Activated naive CD8-positive, alpha-beta T cell treated with anti-CD3 and anti-CD28 coated beads, Interleukin-2, amount 10 ng/mL, durations not matched to agents 7 days and 5 days (primary cell): ENCODE results near the gene CNNM4. TPM values are rescaled to one million over a fixed set of nuclear protein-coding genes. Genes with fewer than 3 reads are reported as not detected.
A peak's percentile ranks its signal among the peaks of the same experiment; 100 is the strongest.

Experiments
- ATAC-seq: fragments of 150-1000 bp; cut with Tn5 transposase; one replicate; pipeline ENCODE4 v1.10.0; 2021; ENCODE audit warnings: low read depth, moderate library complexity
- POLR2A ChIA-PET: fragments of 350-600 bp; sonication (Branson Sonifier 250); formaldehyde crosslinking; loops from one replicate; lab custom pipeline; 2021; ENCODE audit warnings: antibody characterized with exemption; lab: Charles Lee
- DNase-seq: peaks from one replicate; pipeline ENCODE4 v3.0.0; 2021
- H3K27ac Mint-ChIP-seq: one replicate; pipeline ENCODE4 v1.8.0; 2022; ENCODE audit warnings: mild to moderate bottlenecking, mixed read lengths
- H3K27me3 Mint-ChIP-seq: one replicate; pipeline ENCODE4 v1.8.0; 2022; ENCODE audit warnings: mild to moderate bottlenecking, moderate library complexity, mixed read lengths
- H3K36me3 Mint-ChIP-seq: one replicate; pipeline ENCODE4 v1.8.0; 2021; ENCODE audit warnings: mild to moderate bottlenecking, mixed read lengths
- H3K4me1 Mint-ChIP-seq: one replicate; pipeline ENCODE4 v1.8.0; 2021; ENCODE audit warnings: mixed read lengths
- H3K4me3 Mint-ChIP-seq: one replicate; pipeline ENCODE4 v1.8.0; 2022; ENCODE audit warnings: mild to moderate bottlenecking, moderate library complexity, mixed read lengths
- H3K9me3 Mint-ChIP-seq: one replicate; pipeline ENCODE4 v1.8.0; 2021; ENCODE audit warnings: mixed read lengths
- total RNA-seq, 2 experiments: library from RNA; stranded (reverse); gene quantifications; one replicate each; pipeline ENCODE4 v1.2.3, GENCODE V29; 2021

CNNM4 gene
- 1 to 10 TPM; 6.9 to 7.9 TPM for total RNA-seq

DNA sequence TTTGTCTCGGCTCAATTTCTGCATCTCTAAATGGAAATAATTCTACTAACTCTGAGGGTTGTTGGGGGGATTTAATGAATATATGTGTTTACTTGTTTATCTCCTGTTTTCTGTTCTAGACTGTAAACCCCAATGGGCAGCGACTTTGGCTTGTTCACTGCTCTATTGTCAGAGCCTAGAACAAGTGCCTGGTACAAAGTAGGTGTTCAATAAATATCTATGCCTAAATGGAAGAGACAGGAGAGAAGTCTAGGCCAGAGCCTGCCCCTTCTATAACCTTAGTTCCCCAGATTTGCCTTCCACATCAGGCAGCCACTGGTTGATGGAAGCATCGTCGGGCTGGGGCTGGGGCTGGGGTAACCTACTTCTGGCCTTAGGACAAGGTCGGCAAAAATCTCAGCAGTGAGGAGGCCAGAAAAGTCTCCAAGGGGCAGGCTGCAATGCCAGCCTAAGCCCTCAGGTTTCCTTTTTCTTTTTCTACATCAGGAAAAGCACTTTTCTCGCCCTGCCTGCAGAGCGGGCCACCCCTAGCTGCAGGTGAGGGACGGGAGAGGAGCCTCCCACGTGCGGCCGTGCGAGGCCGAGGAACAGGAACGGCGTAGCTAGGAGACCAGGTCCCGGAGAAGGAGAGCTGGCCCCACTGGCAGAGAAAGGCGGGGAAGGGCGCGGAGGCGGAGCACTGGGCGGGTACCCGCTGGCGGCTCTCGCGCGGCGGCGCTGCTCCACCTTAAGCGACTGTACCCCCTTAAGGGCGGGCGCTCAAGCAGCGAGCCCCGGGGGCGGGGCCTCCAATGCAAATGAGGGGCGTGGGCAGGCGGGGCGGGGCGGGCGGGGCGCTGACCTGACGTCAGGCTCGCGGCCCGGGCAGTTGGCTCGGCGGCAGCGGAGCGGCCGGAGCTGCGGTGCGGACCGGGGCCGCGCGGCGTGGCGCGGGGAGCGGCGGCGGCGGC is at the start of gene CNNM4:
CNNM4 (plus strand) TSS at position 867 of the 950 bp plus-strand sequence. CDS start 98 bp downstream, outside the sequence.
- peaks cover 40% of the 10 kb centered on the region for H3K4me1 Mint-ChIP-seq
- H3K4me3 Mint-ChIP-seq, result peak within 1 kb of the TSS; percentile 89
- ATAC-seq, result peak; percentile 93
- POLR2A ChIA-PET, result interaction anchor here (1.3 to 4.0 kb wide), 2 partner anchors 14 to 123 kb away, joined by 5 to 16 read pairs; partner anchors contain the start of gene KANSL3
- no peaks in the 10 kb centered on the region for H3K27me3 Mint-ChIP-seq
- no peaks in the 10 kb centered on the region for H3K9me3 Mint-ChIP-seq
- H3K36me3 Mint-ChIP-seq, result no peaks in the 10 kb centered on the region
- DNase-seq, result peak; percentile 93
- peak within 1 kb of the TSS; percentile 87 for H3K27ac Mint-ChIP-seq

DNA sequence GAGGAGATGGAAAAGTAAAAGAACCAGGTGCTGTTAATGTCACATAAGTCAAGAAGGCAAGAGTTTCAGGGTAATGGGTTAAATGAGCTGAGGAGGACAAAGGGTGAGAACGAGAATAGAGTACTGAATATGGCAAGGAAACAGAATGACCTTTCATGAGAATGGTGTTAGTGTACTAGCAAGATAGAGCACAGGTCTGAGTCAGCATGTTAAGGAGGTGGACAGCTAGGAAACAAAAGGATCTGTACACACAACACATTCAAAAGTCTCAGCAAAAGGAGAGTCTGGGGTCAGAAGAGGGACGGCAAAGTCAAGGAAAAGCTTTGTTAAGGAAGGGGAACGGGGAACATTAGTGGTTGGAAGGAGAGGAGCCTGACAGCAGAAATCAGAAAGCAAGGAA is 49.7 kb upstream of the CNNM4 start:
- peak overlapping the region; percentile 8 for H3K27ac Mint-ChIP-seq
- no peak for ATAC-seq
- DNase-seq, result no peak
- H3K4me1 Mint-ChIP-seq, result no peaks in the 10 kb centered on the region
- H3K4me3 Mint-ChIP-seq, result no peak overlapping the region
- H3K36me3 Mint-ChIP-seq, result peaks cover 13% of the 10 kb centered on the region
- no peaks in the 10 kb centered on the region for H3K27me3 Mint-ChIP-seq
- no peaks in the 10 kb centered on the region for H3K9me3 Mint-ChIP-seq
- POLR2A ChIA-PET, result no interaction called here

DNA sequence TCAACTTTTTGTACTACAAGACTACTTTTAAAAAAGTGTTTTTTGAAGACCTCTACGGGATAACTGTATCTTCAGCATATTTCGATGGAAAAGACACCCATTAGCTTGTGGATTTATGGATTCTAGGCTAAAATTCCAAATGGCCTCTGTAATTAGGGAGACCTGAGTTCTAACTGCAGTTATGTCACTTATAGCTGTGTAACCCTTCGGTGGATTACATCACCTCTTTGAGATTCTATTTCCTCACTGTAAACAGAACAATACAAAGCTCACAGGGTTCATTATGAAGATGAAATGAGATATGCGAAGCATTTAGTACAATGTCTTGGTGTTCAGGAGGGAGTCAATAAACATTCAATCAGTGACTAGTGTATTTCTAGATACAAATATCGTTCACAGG is 45.0 kb upstream of the CNNM4 start:
- Mint-ChIP-seq H3K36me3 (peaks cover 5% of the 10 kb centered on the region), H3K4me1 (no peaks in the 10 kb centered on the region), H3K9me3 (no peaks in the 10 kb centered on the region), H3K4me3 (no peak overlapping the region), H3K27me3 (no peaks in the 10 kb centered on the region), H3K27ac (no peak overlapping the region)
- ATAC-seq, result no peak
- DNase-seq, result no peak
- POLR2A ChIA-PET, result no interaction called here

DNA sequence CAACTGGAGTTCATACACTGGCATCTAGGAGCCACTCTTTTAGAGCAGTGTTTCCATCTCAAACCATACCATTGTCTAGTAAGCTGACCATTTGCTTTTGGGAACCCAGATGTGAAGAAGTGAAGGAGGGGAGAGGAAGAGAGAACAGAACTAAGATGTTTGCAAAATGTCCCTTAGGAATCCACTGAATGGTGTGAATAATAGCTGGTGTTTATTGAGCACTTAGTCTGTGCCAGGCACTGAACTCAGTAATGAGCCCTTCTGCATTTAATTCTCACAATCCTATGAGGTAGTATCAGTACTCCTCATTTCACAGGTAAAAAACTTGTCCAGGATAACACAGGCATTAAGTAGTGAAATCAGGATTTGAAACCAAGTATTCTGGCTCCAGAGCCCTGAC is 44.3 kb upstream of the CNNM4 start:
- H3K27me3 Mint-ChIP-seq, result no peaks in the 10 kb centered on the region
- DNase-seq (no peak), ATAC-seq (no peak)
- peak overlapping the region; percentile 54 for H3K27ac Mint-ChIP-seq
- H3K36me3 Mint-ChIP-seq, result no peaks in the 10 kb centered on the region
- no peaks in the 10 kb centered on the region for H3K9me3 Mint-ChIP-seq
- POLR2A ChIA-PET, result no interaction called here
- H3K4me3 Mint-ChIP-seq, result no peak overlapping the region
- H3K4me1 Mint-ChIP-seq, result no peaks in the 10 kb centered on the region

DNA sequence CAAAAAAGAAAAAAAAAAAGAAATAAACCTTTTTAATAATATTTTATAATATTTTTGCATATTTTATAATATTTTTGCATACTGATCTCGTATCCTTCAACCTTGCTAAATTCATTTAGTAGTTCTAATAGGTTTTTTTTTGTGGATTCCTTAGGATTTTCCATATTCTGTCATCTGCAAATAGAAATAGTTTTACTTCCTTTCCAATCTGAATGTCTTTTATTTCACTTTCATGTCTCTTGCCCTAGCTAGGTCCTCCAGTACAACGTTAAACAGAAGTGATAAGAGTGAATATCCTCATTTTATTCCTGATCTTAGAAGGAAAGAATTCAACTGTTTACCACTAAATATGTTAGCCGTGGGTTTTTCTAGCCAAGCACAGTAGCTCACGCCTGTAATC is 34.6 kb upstream of the CNNM4 start:
- H3K27me3 Mint-ChIP-seq, result no peaks in the 10 kb centered on the region
- ATAC-seq (no peak), DNase-seq (no peak)
- no peak overlapping the region for H3K27ac Mint-ChIP-seq
- no peaks in the 10 kb centered on the region for H3K4me1 Mint-ChIP-seq
- no peak overlapping the region for H3K4me3 Mint-ChIP-seq
- H3K36me3 Mint-ChIP-seq, result peaks cover 19% of the 10 kb centered on the region
- no peaks in the 10 kb centered on the region for H3K9me3 Mint-ChIP-seq
- POLR2A ChIA-PET, result no interaction called here

DNA sequence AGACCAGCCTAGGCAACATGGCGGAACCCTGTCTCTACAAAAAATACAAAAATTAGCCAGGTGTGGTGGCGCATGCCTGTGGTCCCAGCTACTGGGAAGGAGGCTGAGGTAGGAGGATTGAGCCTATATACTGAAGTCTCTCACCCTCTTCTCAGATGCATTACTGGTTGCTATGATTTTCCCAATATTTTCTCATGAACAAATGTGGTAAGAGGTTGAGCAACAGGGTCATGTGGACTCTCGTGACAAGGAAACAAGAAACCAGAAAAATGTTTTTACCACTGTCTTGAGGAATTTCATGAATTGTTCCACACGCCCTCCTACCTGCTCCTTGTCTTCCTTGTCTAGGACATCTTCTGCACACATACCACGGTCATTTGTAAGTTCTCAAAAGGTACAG is 33.3 kb upstream of the CNNM4 start:
- POLR2A ChIA-PET, result no interaction called here
- no peak overlapping the region for H3K4me3 Mint-ChIP-seq

DNA sequence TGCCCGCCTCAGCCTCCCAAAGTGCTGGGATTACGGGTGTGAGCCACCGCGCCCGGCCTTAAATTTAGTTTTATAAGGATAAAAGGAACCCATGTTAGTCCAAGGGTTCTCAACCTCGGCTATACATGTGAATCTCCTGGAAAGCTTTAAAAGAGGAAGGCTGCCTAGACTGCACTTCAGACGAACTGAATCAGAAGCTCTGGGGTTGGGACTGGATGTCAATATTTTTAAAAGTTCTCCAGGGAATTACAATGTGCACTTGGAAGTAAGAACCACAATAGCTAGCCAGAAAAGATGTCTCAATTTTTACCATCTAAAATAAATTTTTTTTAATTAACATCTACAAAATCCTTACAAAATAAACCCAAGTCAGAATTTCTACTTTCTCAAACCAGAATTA is 31.0 kb upstream of the CNNM4 start:
- H3K36me3 Mint-ChIP-seq, result peaks cover 26% of the 10 kb centered on the region
- no peaks in the 10 kb centered on the region for H3K9me3 Mint-ChIP-seq
- ATAC-seq (no peak), DNase-seq (no peak)
- no peaks in the 10 kb centered on the region for H3K27me3 Mint-ChIP-seq
- POLR2A ChIA-PET, result no interaction called here
- no peaks in the 10 kb centered on the region for H3K4me1 Mint-ChIP-seq
- H3K4me3 Mint-ChIP-seq, result no peak overlapping the region
- H3K27ac Mint-ChIP-seq, result no peak overlapping the region

More for the DNA sequence above, 33.3 kb upstream of the CNNM4 start:
- DNase-seq (no peak), ATAC-seq (no peak)
- no peaks in the 10 kb centered on the region for H3K27me3 Mint-ChIP-seq
- H3K36me3 Mint-ChIP-seq, result peaks cover 20% of the 10 kb centered on the region
- H3K4me1 Mint-ChIP-seq, result no peaks in the 10 kb centered on the region
- no peak overlapping the region for H3K27ac Mint-ChIP-seq
- H3K9me3 Mint-ChIP-seq, result no peaks in the 10 kb centered on the region

DNA sequence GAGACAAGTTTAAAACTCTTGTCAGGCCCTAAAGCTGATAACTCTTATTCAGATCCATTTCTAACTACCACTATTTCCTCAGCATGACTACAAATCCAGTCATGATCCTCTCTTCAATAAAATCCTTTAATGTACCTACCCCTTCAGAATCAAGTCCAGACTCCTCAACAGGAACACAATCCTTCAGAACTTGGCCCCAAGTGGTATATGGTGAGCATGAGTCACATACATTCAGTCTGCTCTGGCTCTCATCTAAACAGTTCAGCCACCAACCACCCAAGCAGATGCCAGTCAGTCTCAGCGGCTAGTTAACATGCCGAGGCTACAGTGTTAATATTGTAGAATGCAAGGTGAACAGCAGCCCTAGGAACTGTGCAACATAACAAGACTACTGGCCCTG is 30.5 kb upstream of the CNNM4 start:
- POLR2A ChIA-PET, result no interaction called here
- H3K4me3 Mint-ChIP-seq, result no peak overlapping the region
- H3K27me3 Mint-ChIP-seq, result no peaks in the 10 kb centered on the region
- H3K27ac Mint-ChIP-seq, result no peak overlapping the region
- H3K9me3 Mint-ChIP-seq, result no peaks in the 10 kb centered on the region
- DNase-seq (no peak), ATAC-seq (no peak)
- no peaks in the 10 kb centered on the region for H3K4me1 Mint-ChIP-seq
- peaks cover 26% of the 10 kb centered on the region for H3K36me3 Mint-ChIP-seq

DNA sequence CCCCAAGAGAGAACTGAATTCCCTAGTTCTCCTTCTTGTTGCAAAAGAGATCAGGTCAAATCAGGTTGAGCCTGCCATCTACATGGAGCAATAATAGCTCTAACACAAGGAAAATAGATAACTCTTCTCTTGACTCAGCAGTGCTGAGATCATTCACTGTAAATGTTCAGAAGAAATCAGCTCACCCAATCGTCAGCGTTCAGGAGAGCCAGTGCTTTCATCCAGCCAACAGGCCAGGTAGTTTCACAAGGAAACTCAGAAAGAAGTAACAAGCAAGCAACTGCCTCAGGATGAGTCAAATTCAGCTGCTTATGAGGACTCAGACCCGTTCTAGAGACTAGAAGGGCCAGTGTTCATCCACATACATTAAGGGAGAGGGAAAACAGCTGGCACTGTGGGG is 26.8 kb upstream of the CNNM4 start:
- Mint-ChIP-seq H3K4me3 (no peak overlapping the region), H3K36me3 (peaks cover 19% of the 10 kb centered on the region), H3K27ac (no peak overlapping the region), H3K4me1 (peaks cover 7% of the 10 kb centered on the region), H3K27me3 (no peaks in the 10 kb centered on the region), H3K9me3 (no peaks in the 10 kb centered on the region)
- POLR2A ChIA-PET, result interaction anchor here (1.5 kb wide), 1 partner anchor 25 kb away, joined by 4 read pairs; no protein-coding TSS in a partner anchor
- ATAC-seq, result no peak
- DNase-seq, result no peak

DNA sequence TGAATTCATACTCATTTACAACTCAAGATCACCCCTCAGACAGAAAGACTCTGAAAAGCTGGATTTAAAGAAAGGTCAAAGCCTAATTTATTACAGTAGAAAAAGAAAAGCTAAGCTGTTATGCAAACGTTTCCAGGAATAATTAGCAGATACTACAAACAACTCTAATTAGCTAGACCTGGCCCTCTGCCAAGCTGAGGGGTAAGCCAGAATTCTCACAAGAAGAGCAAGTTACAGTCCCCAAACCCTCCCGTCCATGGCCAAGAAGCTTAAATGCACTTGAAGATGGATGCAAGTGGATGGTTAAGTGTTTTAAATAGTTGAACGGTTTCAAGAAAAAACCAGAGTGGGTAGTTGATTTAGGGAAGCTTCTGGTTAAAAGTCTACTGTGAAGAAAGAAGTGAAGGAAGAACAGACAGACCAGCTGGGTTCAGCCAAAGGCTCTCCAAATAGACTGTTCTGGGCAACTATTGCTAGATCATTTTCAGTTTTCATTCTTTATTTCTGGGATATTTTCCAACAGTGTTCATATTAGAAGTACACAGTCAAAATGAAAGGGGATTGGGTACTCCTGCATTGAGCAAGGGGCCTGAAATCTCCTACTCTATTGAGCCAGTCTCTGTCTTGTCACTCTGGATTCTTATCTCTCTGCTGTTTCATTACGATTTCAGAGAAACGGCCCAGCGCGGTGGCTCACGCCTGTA is 25.7 kb upstream of the CNNM4 start:
- DNase-seq (no peak), ATAC-seq (no peak)
- no peaks in the 10 kb centered on the region for H3K27me3 Mint-ChIP-seq
- POLR2A ChIA-PET, result no interaction called here
- H3K4me1 Mint-ChIP-seq, result peaks cover 11% of the 10 kb centered on the region
- no peak overlapping the region for H3K4me3 Mint-ChIP-seq
- H3K36me3 Mint-ChIP-seq, result peaks cover 17% of the 10 kb centered on the region
- no peaks in the 10 kb centered on the region for H3K9me3 Mint-ChIP-seq
- no peak overlapping the region for H3K27ac Mint-ChIP-seq

DNA sequence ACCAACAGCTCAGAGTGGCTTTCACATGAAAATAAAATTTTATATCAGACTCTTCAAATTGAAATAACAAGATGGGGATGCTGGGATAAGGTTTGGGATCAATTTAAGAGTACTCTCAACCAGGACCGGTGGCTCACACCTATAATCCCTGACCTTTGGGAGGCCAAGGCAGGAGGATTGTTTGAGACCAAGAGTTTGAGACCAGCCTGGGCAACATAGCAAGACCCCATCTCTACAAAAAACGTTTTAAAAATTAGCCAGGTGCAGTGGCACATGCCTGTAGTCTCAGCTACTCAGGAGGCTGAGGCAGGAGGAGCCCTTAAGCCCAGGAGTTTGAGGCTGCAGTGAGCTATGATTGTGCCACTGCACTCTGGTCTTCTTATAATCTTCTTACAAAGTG is 23.5 kb upstream of the CNNM4 start:
- ATAC-seq (no peak), DNase-seq (no peak)
- H3K27me3 Mint-ChIP-seq, result peaks cover 2% of the 10 kb centered on the region
- peaks cover 17% of the 10 kb centered on the region for H3K4me1 Mint-ChIP-seq
- H3K36me3 Mint-ChIP-seq, result peaks cover 8% of the 10 kb centered on the region
- POLR2A ChIA-PET, result interaction anchor here (0.6 kb wide), 1 partner anchor 370 kb away, joined by 4 read pairs; no protein-coding TSS in a partner anchor
- no peaks in the 10 kb centered on the region for H3K9me3 Mint-ChIP-seq
- H3K4me3 Mint-ChIP-seq, result no peak overlapping the region
- no peak overlapping the region for H3K27ac Mint-ChIP-seq

DNA sequence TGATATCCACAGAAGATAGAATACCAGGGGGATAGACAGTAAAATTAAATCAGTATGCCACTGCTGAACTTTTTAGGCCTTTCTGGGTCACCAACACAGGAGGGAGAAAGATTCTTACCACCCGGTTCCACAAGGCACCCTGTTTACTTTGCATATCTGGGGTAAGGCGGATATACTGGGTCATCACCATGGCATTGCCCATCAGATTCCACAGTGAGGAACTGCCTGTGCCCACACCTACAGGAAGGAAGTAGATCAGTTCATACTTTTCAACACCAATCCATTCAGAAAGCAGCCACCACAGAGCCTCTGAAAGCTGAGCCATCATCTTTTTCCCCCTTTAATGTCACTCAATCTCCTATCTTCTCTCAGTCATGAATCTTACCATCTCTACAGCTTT is 22.9 kb upstream of the CNNM4 start:
- POLR2A ChIA-PET, result no interaction called here
- H3K4me1 Mint-ChIP-seq, result peaks cover 18% of the 10 kb centered on the region
- H3K27ac Mint-ChIP-seq, result no peak overlapping the region
- H3K4me3 Mint-ChIP-seq, result no peak overlapping the region
- peaks cover 2% of the 10 kb centered on the region for H3K27me3 Mint-ChIP-seq
- no peaks in the 10 kb centered on the region for H3K9me3 Mint-ChIP-seq
- peaks cover 7% of the 10 kb centered on the region for H3K36me3 Mint-ChIP-seq
- ATAC-seq, result no peak
- no peak for DNase-seq

DNA sequence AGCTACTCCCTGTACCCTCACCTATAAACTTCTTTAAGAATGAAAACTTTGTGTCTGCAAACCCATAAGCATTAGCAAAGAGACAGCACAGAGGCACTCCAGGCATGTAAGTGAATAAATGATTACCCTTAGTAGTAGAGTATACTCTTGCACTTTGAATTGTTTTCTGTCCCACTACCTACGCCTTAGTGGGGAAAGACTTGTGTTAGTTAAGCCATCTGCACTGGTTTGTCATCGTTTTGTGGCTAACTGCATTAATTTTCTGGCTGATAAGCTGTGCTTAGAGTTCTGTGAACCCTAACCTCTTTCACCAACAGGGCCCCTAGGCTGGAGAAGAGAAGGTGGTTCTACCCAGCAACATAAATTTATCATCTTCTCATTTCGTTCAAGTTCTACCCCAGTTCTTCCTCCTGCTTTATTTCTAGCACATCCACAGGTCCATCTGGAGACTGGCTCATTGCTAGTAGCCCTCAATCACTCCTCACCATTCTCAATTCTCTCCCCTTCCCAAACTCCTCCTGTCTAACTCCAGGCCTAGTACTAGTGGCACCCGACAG is 21.5 kb upstream of the CNNM4 start:
- H3K27ac Mint-ChIP-seq, result peak overlapping the region; percentile 88
- POLR2A ChIA-PET, result interaction anchor here (0.7 kb wide), 1 partner anchor 99 kb away, joined by 3 read pairs; no protein-coding TSS in a partner anchor
- ATAC-seq (no peak), DNase-seq (no peak)
- peaks cover 2% of the 10 kb centered on the region for H3K36me3 Mint-ChIP-seq
- H3K4me1 Mint-ChIP-seq, result peaks cover 19% of the 10 kb centered on the region
- peak overlapping the region; percentile 95 for H3K4me3 Mint-ChIP-seq
- H3K9me3 Mint-ChIP-seq, result no peaks in the 10 kb centered on the region
- peaks cover 5% of the 10 kb centered on the region for H3K27me3 Mint-ChIP-seq
